HCT116 (cell line): ENCODE results near the gene DDTL.
"Not testable (repeated sequence)": the region's sequence is repeated elsewhere in the genome, so short reads cannot be mapped to it uniquely, and the experiment has no call there.

Experiments
- CTCF ChIP-seq, 3 experiments: fragments of 200-600 bp in 1 of 3; sonication (generic) in 1 of 3; IDR thresholded peaks in 2 of 3; conservative IDR thresholded peaks in 1 of 3; 2 replicates each; pipeline ENCODE4 v1.5.1; 2012 to 2017; ENCODE audit warnings: low read depth in 2 of 3, low read length in 2 of 3, antibody characterized with exemption in 1 of 3, borderline replicate concordance in 1 of 3, control low read depth in 1 of 3, mild to moderate bottlenecking in 1 of 3, mixed read lengths in 1 of 3, mixed run types in 1 of 3, moderate library complexity in 1 of 3; ENCODE audit not compliant: insufficient read depth in 1 of 3
- MAX ChIP-seq: IDR thresholded peaks from 2 replicates; pipeline ENCODE4 v1.6.1; 2012
- POLR2A ChIP-seq: IDR thresholded peaks from 2 replicates; pipeline ENCODE4 v1.7.0; 2011; ENCODE audit warnings: borderline replicate concordance; ENCODE audit not compliant: insufficient read depth, insufficient read length; ENCODE audit errors: extremely low read depth
- POLR2AphosphoS5 ChIP-seq: IDR thresholded peaks from 2 replicates; pipeline ENCODE4 v1.6.1; 2011; ENCODE audit warnings: mild to moderate bottlenecking, low read depth, low read length, moderate library complexity
- SP1 ChIP-seq: IDR thresholded peaks from 2 replicates; pipeline ENCODE4 v1.6.1; 2012; ENCODE audit warnings: low read depth
- SRF ChIP-seq: IDR thresholded peaks from 2 replicates; pipeline ENCODE4 v1.6.1; 2012; ENCODE audit warnings: low read depth
- YY1 ChIP-seq: IDR thresholded peaks from 2 replicates; pipeline ENCODE4 v1.6.1; 2011; ENCODE audit warnings: low read length, low read depth, moderate library complexity, mild to moderate bottlenecking; ENCODE audit not compliant: insufficient replicate concordance; ENCODE audit errors: extremely low read depth

- TF ChIP-seq POLR2A; CTCF (IDR thresholded peaks at IDR 0.05 in 2 of 3, conservative IDR thresholded peaks at IDR 0.05 in 1 of 3; ENCODE audit: borderline replicate concordance in 1 of 3, insufficient read depth in 1 of 3, low read depth in 2 of 3, low read length in 2 of 3); SP1; MAX; SRF; YY1; POLR2AphosphoS5: not testable (repeated sequence)
Observed at GRCh38 chr22:23974836-23975352, 8.2 kb downstream of the DDTL start.
